GM13977 (cell line): Measurements from ENCODE around the gene HTT-AS.

Experiments
- DNase-seq: peaks from one replicate; pipeline ENCODE4 v3.0.0; 2012; ENCODE audit warnings: low spot score
- CTCF ChIP-seq: IDR thresholded peaks from 2 replicates; pipeline ENCODE4 v1.5.1; 2012; ENCODE audit warnings: mild to moderate bottlenecking, control low read depth; ENCODE audit not compliant: insufficient read depth; ENCODE audit errors: extremely low read depth, missing control alignments
- in situ Hi-C: fragments of 300-500 bp; cut with MboI; formaldehyde crosslinking; loops from one replicate; pipeline ENCODE4 v1.12.0; 2022; ENCODE audit warnings: low sequenced_read_pairs, low pct_unique_long_range_greater_than_20kb, mixed read lengths, inconsistent platforms; ENCODE audit not compliant: unreplicated experiment

The HTT-AS gene

GRCh38 chr4:3111461-3111860, 37.1 kb upstream of the HTT-AS start:
- no peak for DNase-seq
- in situ Hi-C loops: no loop called here

DNA sequence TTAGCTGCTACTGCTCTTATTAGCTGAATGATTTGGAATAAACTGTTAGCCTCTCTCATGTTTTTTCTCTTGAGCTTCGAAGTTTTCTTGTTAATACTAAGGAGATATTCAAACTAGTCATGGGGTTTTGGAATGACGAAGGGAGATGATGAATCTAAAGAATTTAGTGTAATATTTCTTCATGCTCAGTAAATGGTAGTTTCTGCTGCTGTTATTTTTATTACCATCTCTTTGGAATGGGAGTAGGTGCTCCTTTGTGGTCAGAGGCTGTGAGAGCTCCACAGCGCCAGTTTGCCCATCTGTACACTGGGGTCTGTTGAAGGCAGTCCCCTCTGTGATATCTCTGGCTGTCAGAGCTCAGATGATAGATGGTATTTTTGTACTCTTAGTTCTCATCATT, 33.9 kb upstream of the HTT-AS start:
- in situ Hi-C loops: no loop called here
- TF ChIP-seq CTCF: no peak

More at GRCh38 chr4:3111461-3111860, 37.1 kb upstream of the HTT-AS start:
- TF ChIP-seq CTCF: no peak

GRCh38 chr4:3107691-3108121, 33.4 kb upstream of the HTT-AS start:
- in situ Hi-C loops: no loop called here
- DNase-seq: no peak
- no peak for TF ChIP-seq CTCF

More for the DNA sequence above, 33.9 kb upstream of the HTT-AS start:
- no peak for DNase-seq

DNA sequence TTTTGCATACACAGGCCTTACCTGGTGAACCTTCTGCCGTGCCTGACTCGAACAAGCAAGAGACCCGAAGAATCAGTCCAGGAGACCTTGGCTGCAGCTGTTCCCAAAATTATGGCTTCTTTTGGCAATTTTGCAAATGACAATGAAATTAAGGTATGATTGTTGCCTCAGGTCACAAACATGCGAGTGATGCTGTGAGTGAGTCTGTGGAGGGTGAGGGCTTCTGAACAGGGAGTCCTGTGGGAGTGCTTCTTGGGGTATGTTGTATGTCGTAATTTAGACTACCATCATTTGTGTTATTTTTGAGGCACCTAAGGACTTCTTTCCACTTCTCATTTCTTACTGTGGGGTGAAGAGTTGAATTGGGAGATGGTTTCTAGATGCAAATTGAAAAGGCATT, 32.9 kb upstream of the HTT-AS start:
- in situ Hi-C loops: no loop called here
- DNase-seq: no peak
- TF ChIP-seq CTCF: no peak

DNA sequence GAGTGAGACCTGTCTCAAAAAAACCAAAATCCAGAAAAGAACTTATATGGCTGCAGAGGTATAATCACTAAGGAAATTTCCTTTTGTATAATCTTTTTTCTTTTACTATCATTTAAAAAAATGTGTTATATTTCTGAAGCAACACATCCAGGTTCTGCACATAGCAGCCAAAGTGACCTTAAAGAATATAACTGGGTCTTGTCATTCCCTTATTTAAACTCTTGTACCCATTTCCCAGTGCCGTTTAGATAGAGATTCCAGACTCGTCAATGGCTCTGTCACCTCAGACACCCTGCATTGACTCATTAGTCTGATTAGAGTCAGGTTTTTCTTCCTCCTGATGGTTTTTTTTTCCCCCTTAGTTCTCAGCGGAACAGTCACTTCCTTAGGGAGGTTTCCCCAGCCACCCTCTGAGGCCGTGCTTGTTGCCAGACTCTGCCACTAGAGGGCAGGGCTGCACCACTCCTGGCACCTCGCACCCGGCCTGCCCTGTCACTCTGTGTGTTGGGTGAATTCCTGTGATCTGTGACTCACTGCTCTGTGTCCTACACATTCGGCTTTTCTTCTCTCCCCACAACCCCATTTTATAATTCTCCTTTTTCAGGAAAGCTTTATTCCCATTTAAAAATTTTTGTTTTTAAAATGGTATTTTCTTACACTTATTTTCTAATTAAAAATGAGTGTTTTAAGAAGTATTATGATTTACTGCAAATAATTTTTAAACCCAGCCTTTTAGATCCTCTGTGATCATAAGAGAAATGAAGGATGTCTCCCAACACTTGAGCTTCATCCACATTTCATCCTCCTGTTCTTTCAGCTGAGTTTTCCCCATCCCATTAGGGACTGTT, 32.2 kb upstream of the HTT-AS start:
- TF ChIP-seq CTCF: peak; percentile 98
- in situ Hi-C loops: no loop called here
- peak; percentile 85 for DNase-seq

DNA sequence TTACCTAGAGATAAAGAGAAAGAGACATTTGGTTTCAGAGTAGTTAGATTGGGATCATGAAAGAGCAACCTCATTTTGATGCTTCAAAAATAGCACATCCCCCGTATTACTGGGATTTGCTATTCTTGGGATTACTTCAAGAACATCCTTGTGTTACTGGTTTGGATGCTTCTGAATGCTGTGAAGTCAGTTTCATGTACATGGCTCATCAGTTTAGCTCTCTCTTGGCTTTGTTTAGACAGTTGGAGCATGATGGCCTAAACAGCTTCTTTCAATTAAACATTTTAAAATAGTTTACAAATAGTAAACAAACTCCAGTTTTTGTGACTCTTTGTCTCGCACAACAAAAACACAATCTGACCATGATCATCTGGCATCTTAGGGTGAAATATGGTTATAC, 24.0 kb upstream of the HTT-AS start:
- DNase-seq: no peak
- in situ Hi-C loops: no loop called here
- TF ChIP-seq CTCF: no peak
